Caco-2 (cell line): ENCODE results near the gene SORBS2. TPM values are rescaled to one million over a fixed set of nuclear protein-coding genes. Genes with fewer than 3 reads are reported as not detected.

Experiments
- BruUV-seq: library from RNA; stranded (reverse); fragments of 400-500 nt; replicated peaks from 2 replicates; lab custom pipeline; 2021; lab: Mats Ljungman, UMichigan
- CTCF ChIA-PET: fragments of 300-600 bp; sonication (Branson Sonifier 250); formaldehyde crosslinking; loops from one replicate; lab custom pipeline; 2022; ENCODE audit warnings: antibody characterized with exemption; lab: Charles Lee
- POLR2A ChIA-PET: fragments of 300-600 bp; sonication (Branson Sonifier 250); formaldehyde crosslinking; loops from one replicate; lab custom pipeline; 2022; ENCODE audit warnings: antibody characterized with exemption; lab: Charles Lee
- DNase-seq, 2 experiments: peaks; one replicate each; pipeline versions ENCODE4 v3.0.0 to v3.0.0-alpha.2; 2020 to 2022
- H3K27me3 ChIP-seq: replicated peaks from 2 replicates; pipeline ENCODE4 v1.6.0; 2011; ENCODE audit warnings: low read length; ENCODE audit not compliant: control insufficient read depth, insufficient read depth
- H3K36me3 ChIP-seq: 2 replicates; pipeline ENCODE4 v1.5.1; 2011; ENCODE audit warnings: low read length; ENCODE audit not compliant: control insufficient read depth, insufficient read depth
- H3K4me1 ChIP-seq: fragments of 250-450 bp; sonication (Bioruptor Pico); 2 replicates; pipeline ENCODE4 v1.5.1; 2020; ENCODE audit warnings: mild to moderate bottlenecking
- H3K4me3 ChIP-seq: 2 replicates; pipeline ENCODE4 v1.5.1; 2011; ENCODE audit warnings: low read depth, mild to moderate bottlenecking, control low read depth, low read length
- H3K9me3 ChIP-seq: fragments of 250-450 bp; sonication (Bioruptor Pico); 2 replicates; pipeline ENCODE4 v1.5.1; 2020; ENCODE audit warnings: mild to moderate bottlenecking, moderate library complexity
- H3K27ac Mint-ChIP-seq: one replicate; pipeline ENCODE4 v1.8.0; 2022; ENCODE audit warnings: mixed read lengths; ENCODE audit not compliant: unreplicated experiment
- H3K27me3 Mint-ChIP-seq: one replicate; pipeline ENCODE4 v1.8.0; 2022; ENCODE audit warnings: mixed read lengths; ENCODE audit not compliant: insufficient read depth, unreplicated experiment
- H3K36me3 Mint-ChIP-seq: one replicate; pipeline ENCODE4 v1.8.0; 2022; ENCODE audit warnings: mild to moderate bottlenecking, mixed read lengths; ENCODE audit not compliant: insufficient read depth, unreplicated experiment
- H3K4me1 Mint-ChIP-seq: one replicate; pipeline ENCODE4 v1.8.0; 2022; ENCODE audit warnings: low read depth, mixed read lengths; ENCODE audit not compliant: unreplicated experiment
- H3K4me3 Mint-ChIP-seq: one replicate; pipeline ENCODE4 v1.8.0; 2022; ENCODE audit warnings: mild to moderate bottlenecking, moderate library complexity, mixed read lengths; ENCODE audit not compliant: unreplicated experiment
- H3K9me3 Mint-ChIP-seq: one replicate; pipeline ENCODE4 v1.8.0; 2022; ENCODE audit warnings: mixed read lengths; ENCODE audit not compliant: unreplicated experiment
- CTCF ChIP-seq, 2 experiments: fragments of 200-600 bp in 1 of 2; IDR thresholded peaks; 1 replicate in 1 of 2; 2 replicates in 1 of 2; pipeline versions ENCODE4 v1.5.1 to v1.8.0; 2011 to 2022; ENCODE audit warnings: antibody characterized with exemption in 1 of 2, control low read depth in 1 of 2, inconsistent platforms in 1 of 2, low read depth in 1 of 2, low read length in 1 of 2, mild to moderate bottlenecking in 1 of 2, moderate library complexity in 1 of 2; ENCODE audit not compliant: insufficient read depth in 1 of 2, severe bottlenecking in 1 of 2, unreplicated experiment in 1 of 2
- intact Hi-C: fragments of 100-400 bp; cut with micrococcal nuclease; formaldehyde crosslinking; loops from one replicate; pipeline ENCODE4 v1.10.0; 2022; ENCODE audit not compliant: unreplicated experiment
- total RNA-seq: library from RNA; stranded (reverse); gene quantifications from 2 replicates; pipeline ENCODE4 v1.2.3, GENCODE V29; 2022

Gene SORBS2
- total RNA-seq, 1 experiment from 2014 or later: 47.7 TPM

DNA sequence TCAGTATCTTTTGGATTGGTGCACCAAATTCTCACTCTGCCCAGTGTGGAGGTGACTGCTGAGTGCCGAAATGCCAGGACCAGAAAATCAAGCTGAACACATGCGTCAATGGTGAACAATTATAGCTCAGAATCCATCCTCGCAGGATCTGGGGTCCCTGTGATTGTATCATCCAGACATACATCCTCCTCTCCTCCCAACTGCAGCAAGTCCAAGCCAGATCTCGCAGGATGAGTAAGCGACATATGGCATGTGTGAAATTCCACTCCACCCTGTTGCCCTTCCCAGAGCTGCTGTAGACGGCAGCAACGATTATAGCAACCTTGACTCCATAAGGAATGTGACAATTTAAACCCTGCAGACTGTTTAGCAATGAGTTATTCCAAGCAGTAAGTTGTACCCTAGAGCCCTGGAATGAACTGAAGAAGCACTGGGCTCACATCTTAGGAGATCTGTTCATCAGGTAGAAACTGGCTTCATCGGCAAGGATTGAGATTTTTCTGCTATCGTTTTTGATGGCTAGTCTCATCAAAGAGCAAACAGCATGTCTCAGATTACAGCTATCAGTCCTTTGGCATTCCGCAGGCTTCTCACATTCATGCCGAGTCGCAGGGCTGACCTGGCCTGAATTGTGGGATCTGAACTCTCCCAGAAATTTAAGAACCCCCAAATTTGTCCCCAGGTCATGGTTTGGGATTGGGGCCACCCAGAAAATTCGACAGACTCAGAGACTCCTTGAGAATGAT, 35.5 kb upstream of the SORBS2 start:
- Mint-ChIP-seq H3K9me3 (peaks cover 25% of the 10 kb centered on the region), H3K36me3 (peaks cover 5% of the 10 kb centered on the region), H3K27me3 (no peaks in the 10 kb centered on the region), H3K4me3 (peak overlapping the region; percentile 14), H3K4me1 (peaks cover 13% of the 10 kb centered on the region), H3K27ac (peak overlapping the region; percentile 76)
- H3K4me3 ChIP-seq: no peak overlapping the region
- ChIA-PET CTCF (no interaction called here), POLR2A (no interaction called here)
- TF ChIP-seq CTCF (IDR thresholded peaks at IDR 0.05; ENCODE audit: insufficient read depth in 1 of 2, low read depth in 1 of 2, low read length in 1 of 2, severe bottlenecking in 1 of 2, unreplicated experiment in 1 of 2): no peak
- no peaks in the 10 kb centered on the region for H3K36me3 ChIP-seq
- DNase-seq: peak in 1 of 2 experiments; percentile 43
- BruUV-seq: no TSS peak
- H3K4me1 ChIP-seq: peaks cover 9% of the 10 kb centered on the region
- H3K9me3 ChIP-seq: peaks cover 1% of the 10 kb centered on the region; the same call in 1 of the 2 replicates
- no peaks in the 10 kb centered on the region for H3K27me3 ChIP-seq
- intact Hi-C loops: no loop called here

GRCh38 chr4:185846505-185847150, 34.6 kb upstream of the SORBS2 start:
- intact Hi-C loops: no loop called here
- H3K9me3 Mint-ChIP-seq: peaks cover 32% of the 10 kb centered on the region

GRCh38 chr4:185845966-185846365, 34.0 kb upstream of the SORBS2 start:
- no peak for TF ChIP-seq CTCF (IDR thresholded peaks at IDR 0.05; ENCODE audit: insufficient read depth in 1 of 2, low read depth in 1 of 2, low read length in 1 of 2, severe bottlenecking in 1 of 2, unreplicated experiment in 1 of 2)
- peaks cover 13% of the 10 kb centered on the region for H3K4me1 Mint-ChIP-seq
- Histone ChIP-seq H3K4me3 (no peak overlapping the region), H3K27me3 (no peaks in the 10 kb centered on the region), H3K36me3 (no peaks in the 10 kb centered on the region), H3K9me3 (peaks cover 3% of the 10 kb centered on the region), H3K4me1 (peaks cover 9% of the 10 kb centered on the region)
- POLR2A ChIA-PET: no interaction called here
- no TSS peak for BruUV-seq
- no peak overlapping the region for H3K4me3 Mint-ChIP-seq
- intact Hi-C loops: no loop called here
- H3K27me3 Mint-ChIP-seq: no peaks in the 10 kb centered on the region
- peaks cover 5% of the 10 kb centered on the region for H3K36me3 Mint-ChIP-seq
- no peak for DNase-seq
- no peak overlapping the region for H3K27ac Mint-ChIP-seq
- CTCF ChIA-PET: no interaction called here
- peaks cover 32% of the 10 kb centered on the region for H3K9me3 Mint-ChIP-seq

More at GRCh38 chr4:185846505-185847150, 34.6 kb upstream of the SORBS2 start:
- CTCF ChIA-PET: no interaction called here
- no peak for DNase-seq
- H3K27ac Mint-ChIP-seq: no peak overlapping the region
- H3K4me3 ChIP-seq: no peak overlapping the region
- peaks cover 13% of the 10 kb centered on the region for H3K4me1 Mint-ChIP-seq
- POLR2A ChIA-PET: no interaction called here
- peaks cover 5% of the 10 kb centered on the region for H3K36me3 Mint-ChIP-seq
- H3K27me3 Mint-ChIP-seq: no peaks in the 10 kb centered on the region
- BruUV-seq: no TSS peak
- no peaks in the 10 kb centered on the region for H3K27me3 ChIP-seq
- H3K4me3 Mint-ChIP-seq: no peak overlapping the region
- peaks cover 3% of the 10 kb centered on the region for H3K9me3 ChIP-seq
- no peaks in the 10 kb centered on the region for H3K36me3 ChIP-seq
- peaks cover 9% of the 10 kb centered on the region for H3K4me1 ChIP-seq
- no peak for TF ChIP-seq CTCF (IDR thresholded peaks at IDR 0.05; ENCODE audit: insufficient read depth in 1 of 2, low read depth in 1 of 2, low read length in 1 of 2, severe bottlenecking in 1 of 2, unreplicated experiment in 1 of 2)
